GM12878 (cell line): ENCODE data around the gene TCTN1. TPM values are rescaled to one million over a fixed set of nuclear protein-coding genes. Genes with fewer than 3 reads are reported as not detected.

Experiments
- ATAC-seq: fragments of 200-7000 bp; cut with Tn5 transposase; 3 replicates; pipeline ENCODE4 v1.9.1; 2020; ENCODE audit warnings: mild to moderate bottlenecking, moderate library complexity
- BruUV-seq: library from RNA; stranded (reverse); fragments of 400-500 nt; replicated peaks from 2 replicates; lab custom pipeline; 2021; lab: Mats Ljungman, UMichigan
- CTCF ChIA-PET: fragments of 300-600 bp; sonication (Branson Sonifier 250); formaldehyde crosslinking; extraction: SDS; loops from one replicate; lab custom pipeline; 2021; ENCODE audit warnings: inconsistent platforms; lab: Yijun Ruan, JAX
- POLR2A ChIA-PET: fragments of 350-600 bp; formaldehyde crosslinking; extraction: SDS; loops from one replicate; lab custom pipeline; 2021; ENCODE audit warnings: inconsistent platforms; lab: Charles Lee
- RAD21 ChIA-PET: fragments of 300-600 bp; sonication (Branson Sonifier 250); formaldehyde crosslinking; loops from one replicate; lab custom pipeline; 2023; ENCODE audit warnings: antibody characterized with exemption; ENCODE audit not compliant: unreplicated experiment; lab: Charles Lee
- SMC1A ChIA-PET: fragments of 300-600 bp; sonication (Branson Sonifier 250); formaldehyde crosslinking; loops from one replicate; lab custom pipeline; 2023; ENCODE audit not compliant: unreplicated experiment, uncharacterized antibody; lab: Charles Lee
- DNase-seq: peaks from one replicate; pipeline ENCODE4 v3.0.0-alpha.2; 2011; ENCODE audit warnings: low read depth, low spot score
- FAIRE-seq: peaks from 3 replicates; lab custom pipeline; 2011; peaks lifted over from hg19 to GRCh38; lab: Jason Lieb, UNC
- H2AFZ ChIP-seq: 2 replicates; pipeline ENCODE4 v1.6.0; 2011; ENCODE audit warnings: low read depth, low read length, control low read depth; ENCODE audit not compliant: control insufficient read depth
- H3K27ac ChIP-seq: 2 replicates; pipeline ENCODE4 v1.5.1; 2011; ENCODE audit warnings: control low read depth; ENCODE audit not compliant: control insufficient read depth, insufficient read depth
- H3K27me3 ChIP-seq, 2 experiments: replicated peaks in 1 of 2; 2 replicates each; pipeline versions ENCODE4 v1.6.0 to v1.6.1; 2011; ENCODE audit warnings: low read length in 1 of 2; ENCODE audit not compliant: control insufficient read depth in 2 of 2, insufficient read depth in 2 of 2
- H3K36me3 ChIP-seq, 2 experiments: 2 replicates each; pipeline ENCODE4 v1.5.1; 2011; ENCODE audit warnings: low read length in 1 of 2; ENCODE audit not compliant: control insufficient read depth in 2 of 2, insufficient read depth in 2 of 2
- H3K4me1 ChIP-seq: 2 replicates; pipeline ENCODE4 v1.6.1; 2011; ENCODE audit warnings: mild to moderate bottlenecking, low read length, moderate library complexity, mixed read lengths; ENCODE audit not compliant: control insufficient read depth, insufficient read depth
- H3K4me2 ChIP-seq: 2 replicates; pipeline ENCODE4 v1.6.0; 2011; ENCODE audit warnings: control low read depth; ENCODE audit not compliant: control insufficient read depth, insufficient read depth
- H3K4me3 ChIP-seq: fragments of 200-600 bp; sonication (generic); 2 replicates; pipeline ENCODE4 v1.5.1; 2016
- H3K79me2 ChIP-seq: 2 replicates; pipeline ENCODE4 v1.6.0; 2011; ENCODE audit warnings: low read length; ENCODE audit not compliant: control insufficient read depth, insufficient read depth
- H3K9ac ChIP-seq: 2 replicates; pipeline ENCODE4 v1.8.0; 2011; ENCODE audit warnings: low read length, control low read depth, mixed read lengths; ENCODE audit not compliant: control insufficient read depth, insufficient read depth
- H3K9me3 ChIP-seq: replicated peaks from 3 replicates; pipeline ENCODE4 v1.5.1; 2011; ENCODE audit warnings: mild to moderate bottlenecking, low read length; ENCODE audit not compliant: control insufficient read depth, insufficient read depth
- H4K20me1 ChIP-seq: 2 replicates; pipeline ENCODE4 v1.6.0; 2011; ENCODE audit not compliant: control insufficient read depth, insufficient read depth
- ASH2L ChIP-seq: fragments of 300-600, 200-600 bp; sonication (generic); IDR thresholded peaks from 2 replicates; pipeline ENCODE4 v1.6.1; 2017; ENCODE audit warnings: low read depth, mild to moderate bottlenecking, borderline replicate concordance
- BCL11A ChIP-seq: IDR thresholded peaks from 2 replicates; pipeline ENCODE4 v1.6.1; 2011; ENCODE audit warnings: low read depth, low read length
- BCLAF1 ChIP-seq: fragments of 450-650 bp; IDR thresholded peaks from 2 replicates; pipeline ENCODE4 v1.6.1; 2017; ENCODE audit warnings: antibody characterized with exemption, mild to moderate bottlenecking, moderate library complexity
- JUND ChIP-seq: IDR thresholded peaks from 2 replicates; pipeline ENCODE4 v1.6.1; 2012; ENCODE audit warnings: low read depth, mild to moderate bottlenecking, low read length, improper control_type of control experiment, moderate library complexity
- LARP7 ChIP-seq: fragments of 450-650 bp; IDR thresholded peaks from 2 replicates; pipeline ENCODE4 v1.6.1; 2017; ENCODE audit warnings: mild to moderate bottlenecking
- MLLT1 ChIP-seq: fragments of 450-650 bp; IDR thresholded peaks from 2 replicates; pipeline ENCODE4 v1.6.1; 2016; ENCODE audit warnings: mild to moderate bottlenecking
- NFYB ChIP-seq: IDR thresholded peaks from 2 replicates; pipeline ENCODE4 v1.6.1; 2011; ENCODE audit warnings: low read depth, mild to moderate bottlenecking, low read length, improper control_type of control experiment, moderate library complexity; ENCODE audit not compliant: insufficient read depth
- POLR2A ChIP-seq: IDR thresholded peaks from 2 replicates; pipeline ENCODE4 v1.6.1; 2011; ENCODE audit warnings: low read depth, mild to moderate bottlenecking, low read length
- RAD51 ChIP-seq: fragments of 450-650 bp; IDR thresholded peaks from 2 replicates; pipeline ENCODE4 v1.6.1; 2016; ENCODE audit warnings: moderate library complexity, mild to moderate bottlenecking, inconsistent platforms
- REST ChIP-seq: IDR thresholded peaks from 2 replicates; pipeline ENCODE4 v1.6.1; 2012; ENCODE audit warnings: mild to moderate bottlenecking, low read depth, low read length
- SMAD5 ChIP-seq: IDR thresholded peaks from 2 replicates; pipeline ENCODE4 v1.6.1; 2016; ENCODE audit warnings: antibody characterized with exemption, low read depth
- SP1 ChIP-seq: IDR thresholded peaks from one replicate; pipeline ENCODE4 v1.6.1; 2011; ENCODE audit warnings: low read depth, low read length
- SPI1 ChIP-seq: IDR thresholded peaks from 2 replicates; pipeline ENCODE4 v1.6.1; 2011; ENCODE audit warnings: low read depth, mild to moderate bottlenecking, low read length, moderate library complexity, borderline replicate concordance; ENCODE audit not compliant: insufficient read depth
- STAT3 ChIP-seq: IDR thresholded peaks from 2 replicates; pipeline ENCODE4 v1.6.1; 2011; ENCODE audit warnings: low read depth, low read length, improper control_type of control experiment
- TCF12 ChIP-seq: IDR thresholded peaks from 2 replicates; pipeline ENCODE4 v1.6.1; 2011; ENCODE audit warnings: low read depth, mild to moderate bottlenecking, low read length
- YBX1 ChIP-seq: fragments of 450-650 bp; IDR thresholded peaks from 2 replicates; pipeline ENCODE4 v1.6.1; 2016; ENCODE audit warnings: antibody characterized with exemption
- YY1 ChIP-seq: IDR thresholded peaks from 2 replicates; pipeline ENCODE4 v1.6.1; 2011; ENCODE audit warnings: low read depth, mild to moderate bottlenecking, low read length
- ZNF384 ChIP-seq: IDR thresholded peaks from 2 replicates; pipeline ENCODE4 v1.6.1; 2012; ENCODE audit warnings: low read depth, mild to moderate bottlenecking, low read length, improper control_type of control experiment, borderline replicate concordance
- WGBS: methylation state at CpG from one replicate; pipeline ENCODE4 v1.1.6; 2016; ENCODE audit warnings: low lambda C conversion rate; ENCODE audit not compliant: insufficient replicate concordance, insufficient coverage; ENCODE audit errors: missing lambda C conversion rate; 5-methylcytosine and 5-hydroxymethylcytosine counted together
- in situ Hi-C: fragments of 300-500 bp; cut with MboI; formaldehyde crosslinking; loops from 9 replicates; pipeline ENCODE4 v1.14.3; 2018; ENCODE audit warnings: mixed read lengths
- intact Hi-C: fragments of 100-400 bp; cut with micrococcal nuclease; formaldehyde crosslinking; loops from one replicate; pipeline ENCODE4 v1.14.2; 2022; ENCODE audit not compliant: unreplicated experiment
- polyA plus RNA-seq, 11 experiments: library from polyadenylated mRNA; depleted of rRNA in 4 of 11; unstranded in 6 of 11; stranded (reverse) in 5 of 11; fragments of >200 nt; fragmentation: Nextera tagmentation in 4 of 11; fragmentation: Illumina TruSeq in 1 of 11; extraction: Ambion mirVana in 4 of 11; extraction: Trizol in 1 of 11; gene quantifications; 1 replicate in 1 of 11; 2 replicates in 10 of 11; pipeline versions ENCODE4 v1.2.1 to v1.2.3, GENCODE V29; 2011 to 2016; ENCODE audit warnings: inconsistent platforms in 2 of 11, missing spikeins in 2 of 11, low read depth in 1 of 11
- total RNA-seq, 4 experiments: library from RNA; depleted of rRNA in 3 of 4; stranded (reverse); fragments of >200 nt in 3 of 4; fragmentation: Illumina TruSeq in 1 of 4; extraction: Trizol in 1 of 4; gene quantifications; 2 replicates each; pipeline versions ENCODE4 v1.2.1 to v1.2.3, GENCODE V29; 2013 to 2021

The TCTN1 gene
- total and polyA plus RNA-seq, 10 of the 15 experiments (the other 5 are each of a cell fraction or from before 2014, with no cell fraction given), result 8.8 to 23.5 (median 15.3) TPM

- Histone ChIP-seq H4K20me1 (no peaks in the 10 kb centered on the region), H3K9ac (peak overlapping the region; percentile 28), H3K4me3 (peak overlapping the region; percentile 42; the same call in 1 of the 2 replicates), H3K27me3 (no peaks in the 10 kb centered on the region), H2AFZ (peak overlapping the region; percentile 81), H3K4me2 (peak overlapping the region; percentile 76), H3K27ac (peak overlapping the region; percentile 85), H3K36me3 (no peaks in the 10 kb centered on the region), H3K79me2 (no peaks in the 10 kb centered on the region), H3K4me1 (peaks cover 15% of the 10 kb centered on the region), H3K9me3 (no peaks in the 10 kb centered on the region)
- ChIA-PET POLR2A (interaction anchor here (0.5 to 2.1 kb wide), 12 partner anchors 10 to 123 kb away, joined by 3 to 8 read pairs (median 4); partner anchors contain the start of genes FAM216A and GPN3), CTCF (interaction anchor here (0.8 to 17.0 kb wide), 15 partner anchors 9 to 160 kb away, joined by 3 to 462 read pairs (median 4); partner anchors contain the start of genes ARPC3, FAM216A, RAD9B and VPS29), SMC1A (interaction anchor here (0.7 to 19.2 kb wide), 17 partner anchors 11 to 141 kb away, joined by 3 to 492 read pairs (median 4); partner anchors contain the start of genes ARPC3, FAM216A, GPN3 and RAD9B), RAD21 (interaction anchor here (0.9 to 3.2 kb wide), 13 partner anchors 9 to 159 kb away, joined by 3 to 14 read pairs (median 6); partner anchors contain the start of gene ARPC3)
- in situ Hi-C loops (no loop called here), intact Hi-C loops (no loop called here)
- BruUV-seq, result no TSS peak
- DNase-seq, result peak; percentile 79
- FAIRE-seq, result peak; percentile 75
- WGBS, result 0% methylated on average over 3 of the region's 3 CpGs
- peak; percentile 93 for ATAC-seq
- TF ChIP-seq SP1 (no peak), SPI1 (peak; percentile 80), ASH2L (peak; percentile 54; the same call in 1 of the 2 replicates), SMAD5 (0 out of 2 replicates have a peak, but pooled peaks have one; percentile 47), YBX1 (no peak), REST (no peak), JUND (no peak), STAT3 (no peak), YY1 (no peak), LARP7 (no peak), RAD51 (peak; percentile 100), TCF12 (no peak), NFYB (no peak), BCL11A (no peak), POLR2A (no peak), ZNF384 (no peak), BCLAF1 (no peak), MLLT1 (no peak)
Observed at GRCh38 chr12:110590806-110591326, 23.1 kb upstream of the TCTN1 start.
